ENCODE measurements around the gene HSBP1L1. TPM values are rescaled to one million over a fixed set of nuclear protein-coding genes. Genes with fewer than 3 reads are reported as not detected.

HSBP1L1 gene
- total and polyA plus RNA-seq, 2 of the 13 experiments (the other 11 are each of a cell fraction or from before 2014, with no cell fraction given), result 22.6 to 45.1 TPM

GRCh38 chr18:79933765-79934164, 30.7 kb upstream of the HSBP1L1 start (continued):
- TF ChIP-seq SP2 (CRISPR knock-in tag; IDR thresholded peaks at IDR 0.05), result no peak
- TF ChIP-seq LCORL (IDR thresholded peaks at IDR 0.05), result no peak
- TF ChIP-seq LCORL (CRISPR knock-in tag; IDR thresholded peaks at IDR 0.05), result no peak
- peak; percentile 54; the same call in 1 of the 2 replicates for TF ChIP-seq ZBTB38 (CRISPR knock-in tag; IDR thresholded peaks at IDR 0.05)
- no peak for TF ChIP-seq ZNF83 (CRISPR knock-in tag; IDR thresholded peaks at IDR 0.05; ENCODE audit: borderline replicate concordance)
- TF ChIP-seq ZNF136 (CRISPR knock-in tag; IDR thresholded peaks at IDR 0.05; ENCODE audit: low read depth), result no peak
- TF ChIP-seq ZNF234 (CRISPR knock-in tag; conservative IDR thresholded peaks at IDR 0.05), result no peak
- TF ChIP-seq, protein P1, sequence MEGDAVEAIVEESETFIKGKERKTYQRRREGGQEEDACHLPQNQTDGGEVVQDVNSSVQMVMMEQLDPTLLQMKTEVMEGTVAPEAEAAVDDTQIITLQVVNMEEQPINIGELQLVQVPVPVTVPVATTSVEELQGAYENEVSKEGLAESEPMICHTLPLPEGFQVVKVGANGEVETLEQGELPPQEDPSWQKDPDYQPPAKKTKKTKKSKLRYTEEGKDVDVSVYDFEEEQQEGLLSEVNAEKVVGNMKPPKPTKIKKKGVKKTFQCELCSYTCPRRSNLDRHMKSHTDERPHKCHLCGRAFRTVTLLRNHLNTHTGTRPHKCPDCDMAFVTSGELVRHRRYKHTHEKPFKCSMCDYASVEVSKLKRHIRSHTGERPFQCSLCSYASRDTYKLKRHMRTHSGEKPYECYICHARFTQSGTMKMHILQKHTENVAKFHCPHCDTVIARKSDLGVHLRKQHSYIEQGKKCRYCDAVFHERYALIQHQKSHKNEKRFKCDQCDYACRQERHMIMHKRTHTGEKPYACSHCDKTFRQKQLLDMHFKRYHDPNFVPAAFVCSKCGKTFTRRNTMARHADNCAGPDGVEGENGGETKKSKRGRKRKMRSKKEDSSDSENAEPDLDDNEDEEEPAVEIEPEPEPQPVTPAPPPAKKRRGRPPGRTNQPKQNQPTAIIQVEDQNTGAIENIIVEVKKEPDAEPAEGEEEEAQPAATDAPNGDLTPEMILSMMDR (CRISPR knock-in tag; IDR thresholded peaks at IDR 0.05), result peak; percentile 91
- TF ChIP-seq RAD51 (IDR thresholded peaks at IDR 0.05; ENCODE audit: borderline replicate concordance), result no peak
- TF ChIP-seq ETV6 (CRISPR knock-in tag; conservative IDR thresholded peaks at IDR 0.05), result no peak
- no peak for TF ChIP-seq ZNF850 (CRISPR knock-in tag; conservative IDR thresholded peaks at IDR 0.05)
- TF ChIP-seq RARA (CRISPR knock-in tag; IDR thresholded peaks at IDR 0.05), result peak; percentile 48
- TF ChIP-seq MAZ (IDR thresholded peaks at IDR 0.05; ENCODE audit: borderline replicate concordance, low read depth, low read length), result no peak
- no peak for TF ChIP-seq MAZ (CRISPR knock-in tag; IDR thresholded peaks at IDR 0.05; ENCODE audit: low read depth)
- 0 out of 2 replicates have a peak, but pooled peaks have one; percentile 12 for TF ChIP-seq ARID3A (IDR thresholded peaks at IDR 0.05; ENCODE audit: low read depth, low read length)
- no peak for TF ChIP-seq GPN1 (CRISPR knock-in tag; IDR thresholded peaks at IDR 0.05; ENCODE audit: borderline replicate concordance)
- TF ChIP-seq, protein P2, sequence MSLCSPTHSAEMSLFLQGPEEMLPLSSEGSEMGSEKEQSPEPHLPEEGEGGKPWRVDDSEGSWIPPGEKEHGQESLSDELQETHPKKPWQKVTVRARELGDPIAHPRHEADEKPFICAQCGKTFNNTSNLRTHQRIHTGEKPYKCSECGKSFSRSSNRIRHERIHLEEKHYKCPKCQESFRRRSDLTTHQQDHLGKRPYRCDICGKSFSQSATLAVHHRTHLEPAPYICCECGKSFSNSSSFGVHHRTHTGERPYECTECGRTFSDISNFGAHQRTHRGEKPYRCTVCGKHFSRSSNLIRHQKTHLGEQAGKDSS (CRISPR knock-in tag; IDR thresholded peaks at IDR 0.05; ENCODE audit: borderline replicate concordance, low read depth), result no peak
- 0 out of 2 replicates have a peak, but pooled peaks have one; percentile 44 for TF ChIP-seq MEIS2 (CRISPR knock-in tag; IDR thresholded peaks at IDR 0.05)
- TF ChIP-seq MYC (CRISPR knock-in tag; IDR thresholded peaks at IDR 0.05; ENCODE audit: borderline replicate concordance), result peak; percentile 80; the same call in 1 of the 2 replicates
- no peak for TF ChIP-seq NCOA2 (CRISPR knock-in tag; IDR thresholded peaks at IDR 0.05)
- TF ChIP-seq GABPA (IDR thresholded peaks at IDR 0.05; ENCODE audit: low read depth, low read length), result no peak
- peak; percentile 42; the same call in 1 of the 2 replicates for TF ChIP-seq GABPA (CRISPR knock-in tag; IDR thresholded peaks at IDR 0.05; ENCODE audit: low read depth)
- TF ChIP-seq TFDP1 (CRISPR knock-in tag; IDR thresholded peaks at IDR 0.05; ENCODE audit: borderline replicate concordance), result peak; percentile 60; the same call in 1 of the 2 replicates
- TF ChIP-seq CEBPG (CRISPR knock-in tag; IDR thresholded peaks at IDR 0.05), result peak; percentile 36
- no peak for TF ChIP-seq NFRKB (IDR thresholded peaks at IDR 0.05)
- no peak for TF ChIP-seq ZNF839 (CRISPR knock-in tag; IDR thresholded peaks at IDR 0.05; ENCODE audit: borderline replicate concordance)
- TF ChIP-seq ZNF557 (CRISPR knock-in tag; IDR thresholded peaks at IDR 0.05), result no peak
- TF ChIP-seq NR2F6 (IDR thresholded peaks at IDR 0.05), result no peak
- peak; percentile 42; the same call in 1 of the 2 replicates for TF ChIP-seq NR2F6 (CRISPR knock-in tag; IDR thresholded peaks at IDR 0.05)
- no peak for TF ChIP-seq ZNF430 (CRISPR knock-in tag; IDR thresholded peaks at IDR 0.05)

Measured in HepG2 (cell line).